CD14-positive monocyte (primary cell): Measurements from ENCODE around the gene GAS2L2. TPM values are rescaled to one million over a fixed set of nuclear protein-coding genes. Genes with fewer than 3 reads are reported as not detected.

Source experiments
- DNase-seq, 3 donors: peaks; one replicate each; pipeline ENCODE4 v3.0.0-alpha.2; 2011 to 2022
- H2AFZ ChIP-seq: 2 replicates; pipeline ENCODE4 v1.6.0; 2012; ENCODE audit warnings: mild to moderate bottlenecking, low read depth, low read length, inconsistent platforms; ENCODE audit not compliant: insufficient read depth, poor library complexity, severe bottlenecking
- H3K27ac ChIP-seq, 2 donors: 1 replicate in 1 of 2; 2 replicates in 1 of 2; pipeline ENCODE4 v1.5.1; 2012 to 2013; ENCODE audit warnings: low read length in 2 of 2, control low read depth in 1 of 2, inconsistent platforms in 1 of 2, low read depth in 1 of 2, mild to moderate bottlenecking in 1 of 2
- H3K27me3 ChIP-seq, 2 donors: one replicate each; pipeline versions ENCODE4 v1.6.0 to v1.6.1; 2011 to 2013; ENCODE audit warnings: low read length in 2 of 2; ENCODE audit not compliant: control insufficient read depth in 2 of 2, insufficient read depth in 2 of 2
- H3K36me3 ChIP-seq, 2 donors: replicated peaks in 1 of 2; 1 replicate in 1 of 2; 2 replicates in 1 of 2; pipeline versions ENCODE4 v1.5.1 to v1.6.1; 2012 to 2013; ENCODE audit warnings: low read length in 2 of 2, control low read depth in 1 of 2, inconsistent platforms in 1 of 2, mild to moderate bottlenecking in 1 of 2; ENCODE audit not compliant: insufficient read depth in 2 of 2, control insufficient read depth in 1 of 2
- H3K4me1 ChIP-seq, 2 donors: 1 replicate in 1 of 2; 2 replicates in 1 of 2; pipeline versions ENCODE4 v1.5.1 to v1.6.1; 2012 to 2013; ENCODE audit warnings: low read length in 2 of 2, control low read depth in 1 of 2, inconsistent platforms in 1 of 2, mild to moderate bottlenecking in 1 of 2, moderate library complexity in 1 of 2; ENCODE audit not compliant: insufficient read depth in 2 of 2, control insufficient read depth in 1 of 2
- H3K4me2 ChIP-seq: replicated peaks from 2 replicates; pipeline ENCODE3; 2012; ENCODE audit warnings: low read length, moderate library complexity, mild to moderate bottlenecking; ENCODE audit not compliant: poor library complexity, severe bottlenecking; ENCODE audit errors: extremely low read depth
- H3K4me3 ChIP-seq, 3 experiments: fragments of 200-600 bp in 1 of 3; sonication (generic) in 1 of 3; replicated peaks in 1 of 3; 1 replicate in 2 of 3; 2 replicates in 1 of 3; pipeline ENCODE4 v1.5.1; 2011 to 2013; ENCODE audit warnings: low read length in 3 of 3, mild to moderate bottlenecking in 3 of 3, control low read depth in 2 of 3, low read depth in 2 of 3, inconsistent platforms in 1 of 3, moderate library complexity in 1 of 3
- H3K79me2 ChIP-seq: 2 replicates; pipeline ENCODE4 v1.6.0; 2012; ENCODE audit warnings: mild to moderate bottlenecking, control low read depth, inconsistent platforms, low read length, moderate library complexity; ENCODE audit not compliant: insufficient read depth
- H3K9ac ChIP-seq: 2 replicates; pipeline ENCODE4 v1.6.0; 2017; ENCODE audit warnings: low read length, mild to moderate bottlenecking; ENCODE audit not compliant: insufficient read depth, poor library complexity, severe bottlenecking
- H3K9me3 ChIP-seq, 2 donors: replicated peaks in 1 of 2; 1 replicate in 1 of 2; 2 replicates in 1 of 2; pipeline versions ENCODE4 v1.5.1 to v1.6.1; 2012 to 2013; ENCODE audit warnings: low read length in 2 of 2, control low read depth in 1 of 2; ENCODE audit not compliant: control insufficient read depth in 1 of 2, insufficient read depth in 1 of 2
- H4K20me1 ChIP-seq: 2 replicates; pipeline ENCODE4 v1.6.0; 2012; ENCODE audit warnings: mild to moderate bottlenecking, low read length, control low read depth, moderate library complexity; ENCODE audit not compliant: insufficient read depth
- H3K27ac Mint-ChIP-seq, 7 donors: one replicate each; pipeline ENCODE4 v1.8.0; 2020; ENCODE audit warnings: mild to moderate bottlenecking in 7 of 7, mixed read lengths in 7 of 7, moderate library complexity in 6 of 7, inconsistent platforms in 2 of 7
- H3K27me3 Mint-ChIP-seq, 3 donors: one replicate each; pipeline ENCODE4 v1.8.0; 2021 to 2022; ENCODE audit warnings: low read depth in 3 of 3, mild to moderate bottlenecking in 3 of 3, mixed read lengths in 3 of 3, moderate library complexity in 3 of 3, inconsistent platforms in 1 of 3
- H3K36me3 Mint-ChIP-seq, 2 donors: one replicate each; pipeline ENCODE4 v1.8.0; 2020; ENCODE audit warnings: mixed read lengths in 2 of 2, inconsistent platforms in 1 of 2, mild to moderate bottlenecking in 1 of 2
- H3K4me1 Mint-ChIP-seq: one replicate; pipeline ENCODE4 v1.8.0; 2020; ENCODE audit warnings: mild to moderate bottlenecking, mixed read lengths
- H3K4me3 Mint-ChIP-seq, 2 donors: one replicate each; pipeline ENCODE4 v1.8.0; 2020; ENCODE audit warnings: mild to moderate bottlenecking in 2 of 2, mixed read lengths in 2 of 2, moderate library complexity in 1 of 2
- H3K9me3 Mint-ChIP-seq, 7 donors: one replicate each; pipeline ENCODE4 v1.8.0; 2020 to 2022; ENCODE audit warnings: mixed read lengths in 7 of 7, mild to moderate bottlenecking in 6 of 7, moderate library complexity in 6 of 7, inconsistent platforms in 2 of 7
- CTCF ChIP-seq: fragments of 200-600 bp; IDR thresholded peaks from one replicate; pipeline ENCODE4 v1.8.0; 2022; ENCODE audit warnings: antibody characterized with exemption, mild to moderate bottlenecking
- WGBS: methylation state at CpG from one replicate; pipeline ENCODE4 v1.1.5; 2013; ENCODE audit warnings: missing lambda C conversion rate; ENCODE audit not compliant: insufficient coverage; 5-methylcytosine and 5-hydroxymethylcytosine counted together
- intact Hi-C, 2 donors: fragments of 100-400 bp; cut with micrococcal nuclease; formaldehyde crosslinking; loops; one replicate each; pipeline versions ENCODE4 v1.15.0 to v1.15.1; 2023
- polyA plus RNA-seq, 3 donors: library from polyadenylated mRNA; depleted of rRNA in 1 of 3; unstranded in 2 of 3; stranded (reverse) in 1 of 3; fragments of 300-500 nt in 2 of 3; fragments of >200 nt in 1 of 3; fragmentation: Illumina TruSeq in 2 of 3; gene quantifications; 1 replicate in 2 of 3; 2 replicates in 1 of 3; pipeline ENCODE4 v1.2.3, GENCODE V29; 2012 to 2021

GAS2L2 gene
- polyA plus RNA-seq, 3 donors = not detected

DNA sequence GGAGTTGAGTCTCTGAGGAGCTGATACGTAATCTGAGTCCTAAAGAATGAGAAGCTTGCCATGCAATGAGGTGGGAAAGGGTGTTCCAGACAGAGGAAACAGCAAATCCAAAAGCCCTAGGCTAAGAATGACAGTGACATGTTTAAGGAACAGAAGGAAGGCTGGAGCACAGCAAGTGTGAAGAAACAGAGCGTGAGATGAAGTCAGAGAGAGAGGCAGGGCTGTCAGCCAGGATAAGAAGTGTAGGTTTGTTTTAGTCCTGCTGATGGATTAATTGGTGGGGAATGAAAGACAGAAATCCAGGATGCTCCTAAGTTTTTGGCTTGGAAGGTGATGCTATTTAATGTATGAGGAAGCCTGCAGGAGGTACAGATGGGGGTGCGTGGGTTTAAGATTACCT is 27.9 kb upstream of the GAS2L2 start:
- Histone ChIP-seq H3K4me3 (no peak overlapping the region), H4K20me1 (no peaks in the 10 kb centered on the region), H3K79me2 (no peaks in the 10 kb centered on the region), H3K9ac (no peak overlapping the region), H3K27ac (no peak overlapping the region), H3K36me3 (no peaks in the 10 kb centered on the region), H3K4me2 (no peak overlapping the region), H3K27me3 (peaks cover 0 to 2% of the 10 kb centered on the region in 2 donors), H3K9me3 (no peaks in the 10 kb centered on the region), H3K4me1 (peaks cover 17% of the 10 kb centered on the region in 2 donors), H2AFZ (no peak overlapping the region)
- intact Hi-C loops = no loop called here
- 94% methylated on average over 3 of the region's 3 CpGs for WGBS
- DNase-seq = no peak
- no peak overlapping the region for H3K4me3 Mint-ChIP-seq
- H3K9me3 Mint-ChIP-seq = no peaks in the 10 kb centered on the region
- H3K27ac Mint-ChIP-seq = no peak overlapping the region
- no peaks in the 10 kb centered on the region for H3K36me3 Mint-ChIP-seq
- H3K27me3 Mint-ChIP-seq = peaks cover 6 to 26% (median 25%) of the 10 kb centered on the region in 3 donors
- TF ChIP-seq CTCF = no peak
- H3K4me1 Mint-ChIP-seq = peaks cover 19% of the 10 kb centered on the region

DNA sequence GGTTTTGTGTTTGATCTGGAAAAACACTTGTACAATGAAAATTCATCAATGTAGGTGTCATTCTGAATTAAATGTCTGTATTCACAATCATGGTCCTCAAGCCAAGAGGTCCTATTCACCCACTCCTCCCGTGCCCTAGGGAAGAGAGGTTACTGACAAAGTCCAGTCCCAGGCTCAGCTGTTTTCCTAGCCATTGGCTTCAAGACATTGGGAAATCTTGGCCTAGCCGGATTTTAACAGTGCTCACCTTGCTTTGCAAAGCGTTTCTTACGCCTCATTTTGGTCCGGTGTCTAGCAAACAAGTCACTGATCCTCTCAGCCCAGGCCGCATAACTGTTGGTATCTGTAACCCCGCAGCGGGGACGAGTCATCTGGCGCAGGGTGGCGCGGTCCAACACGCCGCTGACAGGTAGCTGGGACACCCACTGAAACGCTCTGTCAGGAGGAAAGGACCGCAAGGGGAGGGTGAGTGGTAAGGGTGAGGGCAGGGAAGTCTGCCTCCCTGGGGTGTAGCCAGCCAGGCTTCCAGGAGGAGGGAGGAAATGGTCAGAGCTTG is 25.7 kb upstream of the GAS2L2 start:
- Histone ChIP-seq H4K20me1 (no peaks in the 10 kb centered on the region), H3K36me3 (no peaks in the 10 kb centered on the region), H3K27me3 (peaks cover 0 to 2% of the 10 kb centered on the region in 2 donors), H3K4me1 (peaks cover 17% of the 10 kb centered on the region in 2 donors), H3K27ac (no peak overlapping the region), H3K4me3 (no peak overlapping the region), H3K9me3 (no peaks in the 10 kb centered on the region), H3K79me2 (no peaks in the 10 kb centered on the region), H3K4me2 (no peak overlapping the region), H2AFZ (no peak overlapping the region), H3K9ac (no peak overlapping the region)
- TF ChIP-seq CTCF = no peak
- no peak for DNase-seq
- no peaks in the 10 kb centered on the region for H3K9me3 Mint-ChIP-seq
- no peaks in the 10 kb centered on the region for H3K36me3 Mint-ChIP-seq
- WGBS = 81% methylated on average over 9 of the region's 16 CpGs
- H3K27ac Mint-ChIP-seq = no peak overlapping the region
- H3K4me1 Mint-ChIP-seq = peaks cover 22% of the 10 kb centered on the region
- H3K27me3 Mint-ChIP-seq = peaks cover 9 to 32% (median 26%) of the 10 kb centered on the region in 3 donors
- intact Hi-C loops = no loop called here
- H3K4me3 Mint-ChIP-seq = no peak overlapping the region
